ENCODE results near the gene COX7A1.

GRCh38 chr19:36198119-36198518 is 45.9 kb upstream of the COX7A1 start:
- no peak for TF ChIP-seq CTCF (conservative IDR thresholded peaks at IDR 0.05; ENCODE audit: low read length)
- no peak for TF ChIP-seq EZH2phosphoT487 (IDR thresholded peaks at IDR 0.05; ENCODE audit: borderline replicate concordance, low read depth, low read length)

All from OCI-LY7 (cell line).